Epithelial cell of prostate (primary cell): Measurements from ENCODE around the gene PUS7.
"Not testable (repeated sequence)": the region's sequence is repeated elsewhere in the genome, so short reads cannot be mapped to it uniquely, and the experiment has no call there.

Experiments
- DNase-seq: peaks from one replicate; pipeline ENCODE4 v3.0.0-alpha.2; 2011; ENCODE audit warnings: low read depth, low spot score
- H3K27ac ChIP-seq: fragments of 450-650 bp; 2 replicates; pipeline ENCODE4 v1.5.1; 2017; ENCODE audit warnings: mild to moderate bottlenecking

Gene PUS7, protein sequence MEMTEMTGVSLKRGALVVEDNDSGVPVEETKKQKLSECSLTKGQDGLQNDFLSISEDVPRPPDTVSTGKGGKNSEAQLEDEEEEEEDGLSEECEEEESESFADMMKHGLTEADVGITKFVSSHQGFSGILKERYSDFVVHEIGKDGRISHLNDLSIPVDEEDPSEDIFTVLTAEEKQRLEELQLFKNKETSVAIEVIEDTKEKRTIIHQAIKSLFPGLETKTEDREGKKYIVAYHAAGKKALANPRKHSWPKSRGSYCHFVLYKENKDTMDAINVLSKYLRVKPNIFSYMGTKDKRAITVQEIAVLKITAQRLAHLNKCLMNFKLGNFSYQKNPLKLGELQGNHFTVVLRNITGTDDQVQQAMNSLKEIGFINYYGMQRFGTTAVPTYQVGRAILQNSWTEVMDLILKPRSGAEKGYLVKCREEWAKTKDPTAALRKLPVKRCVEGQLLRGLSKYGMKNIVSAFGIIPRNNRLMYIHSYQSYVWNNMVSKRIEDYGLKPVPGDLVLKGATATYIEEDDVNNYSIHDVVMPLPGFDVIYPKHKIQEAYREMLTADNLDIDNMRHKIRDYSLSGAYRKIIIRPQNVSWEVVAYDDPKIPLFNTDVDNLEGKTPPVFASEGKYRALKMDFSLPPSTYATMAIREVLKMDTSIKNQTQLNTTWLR

DNA sequence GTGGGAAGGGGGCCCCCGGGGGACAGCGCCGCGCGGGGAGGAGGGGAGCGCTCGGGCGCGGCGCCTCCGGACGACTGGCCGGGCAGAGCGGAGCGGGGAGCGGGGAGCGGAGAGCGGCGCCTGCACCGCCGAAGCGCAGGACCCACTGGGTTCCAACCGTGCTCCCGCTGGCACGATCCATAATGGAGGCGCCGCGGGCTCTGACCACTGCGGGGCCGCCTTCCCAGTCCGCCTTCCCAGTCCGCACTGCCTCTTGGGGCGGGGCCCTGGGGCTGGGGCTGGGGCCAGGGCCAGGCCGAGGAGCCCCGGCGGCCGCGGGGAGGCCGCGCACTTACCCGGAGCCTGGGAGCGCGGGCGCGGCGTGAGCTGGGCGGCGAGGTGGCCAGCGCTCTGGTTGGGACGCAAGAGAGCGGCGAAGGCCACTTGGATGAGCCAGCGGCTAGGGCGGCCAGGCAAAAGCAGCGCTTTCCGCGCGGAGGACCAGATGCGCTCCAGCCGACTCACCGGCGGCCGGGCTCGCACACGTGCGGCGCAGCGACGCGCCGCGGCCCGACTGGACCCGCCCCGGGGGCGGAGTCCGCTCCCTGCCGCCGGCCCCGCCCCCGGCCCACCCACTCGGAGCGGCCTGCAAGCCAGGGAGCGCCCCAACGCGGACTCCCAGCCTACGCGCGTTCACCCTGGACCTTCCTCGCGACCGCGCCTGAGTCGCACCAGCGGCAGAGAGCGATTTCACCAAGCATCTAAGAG, at the start of gene PUS7:
TSS of gene PUS7 (minus strand) at position 555 of the 747 bp plus-strand sequence. CDS start 13,759 bp downstream, outside the sequence.
- H3K27ac ChIP-seq = peak within 1 kb of the TSS; percentile 67
- peak; percentile 36 for DNase-seq

DNA sequence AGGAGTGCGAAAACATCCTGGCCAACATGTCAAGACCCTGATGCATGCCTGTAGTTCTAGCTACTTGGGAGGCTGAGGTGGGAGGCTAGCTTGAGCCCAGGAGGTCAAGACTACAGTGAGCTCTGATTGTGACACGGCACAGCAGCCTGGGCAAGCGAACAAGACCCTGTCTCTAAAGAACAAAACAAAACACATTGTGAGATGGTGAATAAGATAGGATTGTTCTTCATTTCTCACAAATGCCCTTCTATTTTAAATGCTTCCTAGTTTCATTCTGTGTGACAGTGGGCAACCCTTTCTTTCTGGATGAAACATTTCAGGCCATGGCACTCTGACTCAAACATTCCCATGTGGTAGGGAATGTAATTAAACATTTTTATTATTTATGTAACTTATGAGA, 45.8 kb upstream of the PUS7 start:
- DNase-seq = no peak
- no peak overlapping the region for H3K27ac ChIP-seq

DNA sequence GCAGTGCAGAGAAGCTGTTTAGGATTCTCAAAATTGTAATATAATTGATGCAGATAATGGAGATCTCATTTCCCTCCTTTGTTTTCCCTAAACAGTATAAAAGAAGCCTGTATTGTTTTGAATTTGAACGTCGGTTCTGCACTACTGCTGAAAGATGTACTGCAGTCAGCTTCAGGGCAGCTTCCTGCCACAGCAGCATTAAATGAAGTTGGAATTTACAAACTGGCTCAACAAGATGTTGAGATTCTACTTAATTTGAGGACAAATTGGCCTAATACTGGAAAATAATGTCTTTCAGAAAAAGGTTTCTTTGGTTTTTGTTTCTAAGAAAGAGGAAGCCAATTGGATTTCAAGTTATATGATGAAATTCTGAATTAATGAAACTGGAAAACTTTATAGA, 45.0 kb upstream of the PUS7 start:
- no peak for DNase-seq
- H3K27ac ChIP-seq = no peak overlapping the region

DNA sequence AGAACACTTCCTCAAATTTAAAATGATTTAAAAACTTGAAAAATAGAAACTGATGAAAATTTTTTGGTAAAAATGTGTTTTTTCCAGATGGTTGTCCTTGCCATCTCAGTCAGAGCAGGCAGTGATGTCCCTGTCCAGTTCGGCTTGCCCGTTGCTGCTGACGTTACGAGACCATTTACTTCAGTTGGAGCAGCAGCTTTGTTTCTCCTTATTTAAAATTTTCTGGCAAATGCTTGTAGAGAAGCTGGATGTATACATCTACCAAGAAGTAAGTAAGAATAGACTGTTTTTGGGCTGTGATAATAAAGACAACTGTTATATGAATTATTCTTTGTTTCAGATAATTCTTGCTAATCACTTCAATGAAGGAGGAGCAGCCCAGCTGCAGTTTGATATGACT, 43.1 kb upstream of the PUS7 start:
- H3K27ac ChIP-seq = no peak overlapping the region
- DNase-seq = no peak

DNA sequence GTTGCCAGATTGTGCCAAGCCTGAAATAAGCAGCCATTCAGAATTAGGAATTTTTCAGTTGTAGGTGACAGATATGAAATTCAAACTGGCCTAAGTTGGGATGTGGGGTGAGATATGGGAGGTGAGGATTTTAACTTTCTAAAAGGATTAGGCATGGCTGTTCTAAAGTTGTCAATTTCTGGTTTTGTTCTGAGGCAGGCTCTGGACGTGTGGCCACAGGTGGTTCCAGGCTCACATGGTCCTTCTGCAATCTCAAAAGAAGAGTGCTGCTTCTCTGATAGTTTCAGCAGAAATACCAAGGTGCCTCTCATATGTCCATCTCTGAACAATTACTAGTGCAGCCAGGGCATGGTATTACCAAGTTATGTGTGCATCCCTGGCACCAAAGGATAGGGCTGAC, 37.9 kb upstream of the PUS7 start:
- no peak for DNase-seq
- no peak overlapping the region for H3K27ac ChIP-seq

DNA sequence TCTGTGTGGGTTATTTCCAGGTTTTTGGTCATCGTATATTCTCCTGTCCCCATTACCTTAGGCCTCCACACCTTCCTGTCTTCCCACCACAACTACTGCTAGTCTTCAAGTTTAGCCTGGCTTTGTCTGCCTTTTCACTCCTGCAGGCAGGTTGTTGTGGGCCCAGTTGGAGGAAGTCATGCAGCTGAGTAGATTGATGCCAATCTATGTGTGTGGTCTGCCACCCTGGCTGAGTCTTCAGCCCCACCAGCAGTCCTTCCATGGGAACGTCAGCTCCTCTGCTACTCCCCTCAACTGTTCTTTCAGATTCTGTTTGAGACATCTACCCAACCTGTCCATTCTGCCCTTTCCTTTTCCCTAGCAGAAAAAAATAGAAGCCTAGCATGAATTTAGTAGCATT, 16.3 kb upstream of the PUS7 start:
- no peak for DNase-seq
- H3K27ac ChIP-seq = no peak overlapping the region

DNA sequence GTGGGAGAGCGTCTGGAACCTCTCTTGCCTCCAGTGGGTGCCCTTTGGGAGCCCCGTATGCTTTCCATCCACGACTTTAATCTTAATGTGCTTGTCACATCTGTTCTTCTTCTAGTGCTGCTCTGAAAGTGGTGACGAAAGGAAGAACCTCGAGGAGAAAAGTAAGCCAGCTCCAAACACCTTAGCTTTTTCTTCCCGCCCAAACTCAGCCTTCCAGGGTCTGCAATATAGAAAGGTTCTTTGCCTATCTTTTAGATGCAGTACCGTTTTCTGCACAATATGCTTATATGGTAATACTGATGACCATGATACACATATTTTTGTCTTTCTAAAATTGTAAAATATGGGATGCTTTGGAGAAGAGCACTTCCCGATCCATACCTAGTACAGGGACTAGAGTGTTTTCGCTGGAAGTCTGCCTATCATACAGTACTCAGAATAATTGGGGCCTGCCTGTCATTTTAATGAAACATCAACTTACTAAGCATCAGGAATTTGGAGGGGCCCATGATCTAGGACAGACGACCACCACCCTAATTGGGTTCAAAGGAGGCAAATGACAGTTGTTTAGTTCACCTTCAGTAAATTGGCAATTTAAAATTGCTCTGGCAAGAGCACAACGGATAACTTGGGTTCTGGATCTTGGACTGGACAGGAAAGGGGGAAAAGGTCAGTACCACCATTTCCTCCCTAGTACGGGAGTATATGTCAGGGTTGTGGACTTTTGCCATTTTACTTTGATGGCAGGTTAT, 10.8 kb upstream of the PUS7 start:
- H3K27ac ChIP-seq = peak overlapping the region; percentile 60
- DNase-seq = no peak

DNA sequence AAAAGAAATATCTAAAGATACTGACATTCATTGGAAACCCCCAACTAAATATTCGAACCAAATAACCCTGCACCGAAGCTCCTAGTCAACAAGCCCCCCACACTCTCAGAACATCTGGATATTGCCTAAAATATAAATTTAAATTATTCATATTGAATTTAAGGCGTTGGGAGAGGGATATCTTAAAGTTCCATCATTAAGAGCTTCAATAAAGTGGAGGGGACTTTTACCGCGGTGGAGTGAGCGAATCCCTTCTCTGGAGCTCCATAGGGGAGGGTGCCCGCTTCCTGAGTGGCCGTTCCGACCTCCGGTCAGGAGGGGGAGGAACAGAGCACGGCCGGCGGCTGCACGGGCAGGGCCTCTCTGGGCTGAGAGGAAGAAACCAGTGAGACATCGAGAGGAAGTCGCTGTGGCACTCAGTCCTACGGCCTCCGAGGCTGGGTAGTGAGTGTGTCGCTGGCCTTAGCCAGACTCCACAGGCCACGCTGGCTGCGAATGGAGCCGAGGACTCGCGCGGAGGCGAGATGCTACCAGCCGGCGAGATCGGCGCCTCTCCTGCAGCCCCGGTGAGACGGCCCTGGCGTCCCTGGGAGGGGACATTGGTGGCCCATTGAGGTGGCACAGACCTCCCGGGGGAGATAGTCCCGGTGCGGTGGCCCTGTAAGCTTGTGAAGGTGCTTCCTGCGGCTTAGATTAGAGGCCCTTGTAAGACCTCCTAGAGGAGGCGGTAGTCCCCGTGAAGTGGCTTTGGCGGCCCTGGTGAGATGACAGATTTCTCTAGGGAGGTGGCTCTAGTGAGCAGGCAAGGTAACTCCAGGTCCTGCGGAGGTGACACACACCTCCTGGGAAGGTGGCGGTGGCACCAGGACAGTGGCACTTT, 10.0 kb upstream of the PUS7 start, which contains the start of gene RINT1:
TSS of gene RINT1 (plus strand) at position 410 of the 880 bp plus-strand sequence. CDS start at position 525, 115 bp downstream.
- peak; percentile 60 for DNase-seq
- peak within 1 kb of the TSS; percentile 60 for H3K27ac ChIP-seq

DNA sequence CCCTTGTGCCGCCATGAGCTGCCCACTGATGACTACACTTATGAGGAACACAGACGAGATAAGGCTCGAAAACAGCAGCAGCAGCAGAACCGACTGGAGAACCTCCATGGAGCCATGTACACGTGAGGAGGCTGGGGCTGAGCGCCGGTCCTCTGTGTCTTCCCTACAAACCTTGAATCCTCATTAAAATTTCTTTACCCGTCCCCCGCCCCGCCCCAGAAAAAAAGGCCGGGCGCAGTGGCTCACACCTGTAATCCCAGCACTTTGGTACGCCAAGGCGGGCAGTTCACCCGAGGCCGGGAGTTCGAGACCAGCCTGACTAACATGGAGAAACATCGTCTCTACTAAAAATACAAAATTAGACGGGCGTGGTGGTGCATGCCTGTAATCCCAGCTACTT, 8.5 kb upstream of the PUS7 start:
- no peak overlapping the region for H3K27ac ChIP-seq

DNA sequence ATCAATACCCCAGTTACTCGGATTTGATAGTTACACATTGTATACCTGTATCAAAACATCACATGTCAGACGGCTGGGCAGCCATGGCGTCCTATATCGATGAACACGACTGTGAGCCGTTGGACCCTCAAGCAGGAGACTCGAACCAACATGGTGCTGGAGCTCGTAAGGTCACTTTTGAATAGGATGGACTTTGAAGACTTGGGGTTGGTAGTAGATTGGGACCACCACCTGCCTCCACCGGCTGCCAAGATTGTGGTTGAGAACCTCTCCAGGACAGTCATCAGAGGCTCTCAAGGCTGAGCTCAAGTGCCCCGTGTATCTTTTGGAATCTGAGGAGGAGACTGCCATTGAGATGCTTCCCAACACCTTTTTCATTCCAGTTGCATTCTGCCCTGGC, 8.1 kb upstream of the PUS7 start:
- DNase-seq = no peak
- H3K27ac ChIP-seq = no peak overlapping the region

More for the DNA sequence above, 8.5 kb upstream of the PUS7 start:
- no peak for DNase-seq

DNA sequence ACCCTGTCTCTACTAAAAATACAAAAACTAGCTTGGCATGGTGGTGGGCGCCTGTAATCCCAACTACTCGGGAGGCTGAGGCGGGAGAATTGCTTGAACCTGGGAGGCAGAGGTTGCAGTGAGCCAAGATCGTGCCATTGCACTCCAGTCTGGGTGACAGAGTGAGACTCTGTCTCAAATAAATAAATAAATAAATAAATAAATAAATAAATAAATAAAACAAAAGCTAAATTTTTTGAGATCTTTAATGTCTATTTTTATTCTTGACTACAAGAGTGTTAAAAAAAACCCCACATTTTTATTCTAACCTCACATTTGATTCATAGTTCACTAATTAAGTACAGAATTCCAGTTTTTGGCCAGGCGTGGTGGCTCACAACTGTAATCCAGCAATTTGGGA, 5.7 kb upstream of the PUS7 start:
- H3K27ac ChIP-seq, DNase-seq: not testable (repeated sequence)

DNA sequence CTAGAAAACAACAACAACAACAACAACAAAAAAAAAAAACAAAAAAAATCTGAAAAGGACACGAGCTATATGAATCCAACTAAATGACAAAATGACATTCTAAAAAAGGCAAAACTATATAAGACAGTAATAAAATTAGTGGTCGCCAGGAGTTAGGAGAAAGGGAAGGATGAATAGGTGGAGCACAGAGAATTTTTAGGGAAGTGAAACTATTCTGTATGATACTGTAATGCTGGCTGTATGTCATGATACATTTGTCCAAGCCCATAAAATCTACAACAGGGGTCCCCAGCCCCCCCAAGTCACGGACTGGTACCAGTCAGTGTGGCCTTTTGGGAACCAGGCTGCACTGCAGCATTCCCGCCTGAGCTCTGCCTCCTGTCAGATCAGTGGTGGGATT, 2.8 kb upstream of the PUS7 start:
- DNase-seq = no peak

DNA sequence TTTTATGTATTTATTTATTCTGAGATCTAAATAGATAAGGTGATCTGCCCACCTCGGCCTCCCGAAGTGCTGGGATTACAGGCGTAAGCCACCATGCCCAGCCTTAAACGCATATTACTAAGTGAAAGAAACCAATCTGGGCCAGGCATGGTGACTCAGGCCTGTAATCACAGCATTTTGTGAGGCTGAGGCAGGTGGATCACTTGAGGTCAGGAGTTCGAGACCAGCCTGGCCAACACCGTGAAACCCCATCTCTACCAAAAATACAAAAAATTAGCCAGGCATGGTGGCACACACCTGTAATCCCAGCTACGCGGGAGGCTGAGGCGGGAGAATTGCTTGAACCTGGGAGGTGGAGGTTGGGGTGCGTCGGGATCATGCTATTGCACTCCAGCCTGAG, 2.4 kb upstream of the PUS7 start:
- not testable (repeated sequence) for H3K27ac ChIP-seq, DNase-seq

More for the DNA sequence above, 2.8 kb upstream of the PUS7 start:
- no peak overlapping the region for H3K27ac ChIP-seq

DNA sequence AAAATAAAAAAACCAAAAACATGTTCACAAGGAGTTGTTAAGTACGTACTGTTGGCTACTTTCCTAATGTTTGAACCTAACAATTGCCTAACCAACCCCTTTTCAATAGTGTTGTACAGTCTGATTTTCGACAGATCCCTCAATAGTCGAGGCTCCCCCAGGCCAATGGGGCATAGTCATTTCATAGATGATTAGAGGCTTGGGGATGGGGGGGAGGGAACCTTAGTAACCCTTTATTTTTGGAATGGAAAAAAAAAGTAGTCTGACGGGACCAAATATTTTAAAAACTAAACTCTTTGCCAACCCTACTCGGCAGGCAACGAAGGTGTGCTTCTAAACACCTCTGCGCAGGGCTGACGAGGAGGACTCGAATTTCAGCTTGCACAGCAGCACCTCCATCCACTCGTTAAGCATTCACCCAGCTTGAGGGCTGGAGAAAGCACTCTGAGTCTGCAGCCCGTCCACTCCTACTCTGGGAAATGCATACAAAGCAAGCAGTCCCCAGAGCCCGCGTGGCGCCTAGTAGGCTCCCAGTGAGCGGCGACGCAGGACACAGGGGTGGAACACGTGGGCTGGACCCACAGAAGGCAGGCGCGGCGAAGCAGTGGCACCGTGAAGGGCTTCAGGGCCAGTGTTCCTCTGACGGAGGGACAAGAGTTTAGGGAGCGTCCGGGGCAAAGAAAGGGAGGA, 899 bp downstream of the PUS7 start:
- H3K27ac ChIP-seq = peak overlapping the region; percentile 67
- no peak for DNase-seq

DNA sequence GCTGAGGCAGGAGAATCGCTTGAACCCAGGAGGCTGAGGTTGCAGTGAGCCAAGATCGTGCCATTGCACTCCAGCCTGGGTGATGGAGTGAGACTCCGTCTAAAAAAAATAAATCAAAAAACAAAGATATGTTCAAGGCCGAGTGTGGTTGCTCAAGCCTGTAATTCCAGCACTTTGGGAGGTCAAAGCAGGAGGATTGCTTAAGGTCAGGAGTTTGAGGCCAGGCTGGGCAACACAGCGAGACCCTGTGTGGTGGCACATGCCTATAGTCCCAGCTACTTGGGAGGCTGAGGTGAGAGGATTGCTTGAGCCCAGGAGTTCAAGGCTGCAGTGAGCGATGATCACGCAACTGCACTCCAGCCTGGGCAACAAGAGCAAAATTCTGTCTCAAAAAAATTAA, 1.5 kb downstream of the PUS7 start:
- DNase-seq = not testable (repeated sequence)

DNA sequence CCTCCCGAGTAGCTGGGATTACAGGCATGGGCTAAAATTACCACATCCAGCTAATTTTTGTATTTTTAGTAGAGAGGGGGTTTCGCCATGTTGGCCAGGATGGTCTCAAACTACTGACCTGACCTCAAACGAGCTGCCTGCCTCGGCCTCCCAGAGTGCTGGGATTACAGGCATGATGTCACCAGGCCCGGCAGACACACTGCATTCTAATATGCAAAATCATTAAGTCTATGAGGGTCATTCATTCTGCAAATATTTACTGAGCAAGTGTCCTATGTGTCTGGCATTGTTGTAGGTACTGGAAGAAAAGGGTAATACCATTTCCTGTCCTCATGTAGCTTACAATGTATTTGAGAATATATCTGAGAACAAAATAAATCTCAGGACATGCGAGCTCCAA, 2.7 kb downstream of the PUS7 start:
- DNase-seq = no peak

More for the DNA sequence above, 1.5 kb downstream of the PUS7 start:
- H3K27ac ChIP-seq = not testable (repeated sequence)

DNA sequence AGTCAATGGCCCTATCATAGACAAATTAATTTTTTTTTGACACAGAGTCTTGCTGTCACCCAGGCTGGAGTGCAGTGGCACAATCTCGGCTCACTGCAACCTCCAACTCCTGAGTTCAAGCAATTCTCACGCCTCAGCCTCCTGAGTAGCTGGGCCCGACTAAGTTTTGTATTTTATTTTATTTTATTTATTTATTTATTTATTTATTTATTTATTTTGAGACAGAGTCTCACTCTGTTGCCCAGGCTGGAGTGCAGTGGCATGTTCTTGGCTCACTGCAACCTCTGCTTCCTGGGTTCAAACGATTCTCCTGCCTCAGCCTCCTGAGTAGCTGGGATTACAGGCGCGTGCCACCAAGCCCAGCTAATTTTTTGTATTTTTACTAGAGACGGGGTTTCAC, 6.5 kb downstream of the PUS7 start:
- not testable (repeated sequence) for H3K27ac ChIP-seq, DNase-seq

More for the DNA sequence above, 2.7 kb downstream of the PUS7 start:
- no peak overlapping the region for H3K27ac ChIP-seq

DNA sequence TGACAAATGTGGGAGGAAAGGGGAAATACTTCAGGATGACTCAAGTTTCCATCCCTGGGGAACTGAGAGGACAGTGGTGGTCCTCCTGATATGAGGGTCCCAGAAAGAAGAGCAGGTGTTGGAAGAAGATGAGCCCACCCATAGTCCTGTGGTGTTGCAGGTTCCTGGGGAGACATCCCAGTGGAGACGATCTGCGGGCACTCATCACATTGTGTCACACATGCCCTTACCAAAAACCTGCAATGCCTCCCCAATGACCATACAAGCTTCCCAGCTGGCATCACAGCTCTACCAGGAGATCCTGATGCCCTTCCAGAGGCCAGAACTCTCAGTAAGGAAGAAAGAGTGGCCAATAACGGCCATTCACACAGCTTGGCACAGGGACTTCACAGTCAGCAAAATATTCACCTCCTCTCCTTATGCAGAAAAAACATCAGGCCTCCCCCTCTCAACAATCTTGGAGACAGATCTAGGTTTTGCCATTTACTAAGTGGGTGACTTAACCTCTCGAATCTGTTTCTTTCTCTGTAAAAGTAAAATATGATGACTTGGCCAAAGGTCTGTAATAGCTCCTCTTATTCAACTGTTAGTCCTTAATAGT, 9.0 kb downstream of the PUS7 start:
- no peak for DNase-seq
- no peak overlapping the region for H3K27ac ChIP-seq
